GM19468 (cell line): ENCODE measurements around the gene PTPRG.

Source experiments
- ATAC-seq: cut with Tn5 transposase; IDR thresholded peaks from one replicate; pipeline ENCODE4 v1.9.1; 2021; ENCODE audit warnings: mild to moderate bottlenecking, moderate library complexity, moderate number of reproducible peaks; ENCODE audit not compliant: unreplicated experiment; ENCODE audit errors: extremely low read depth

The PTPRG gene

GRCh38 chr3:62056658-62057057, 495.3 kb downstream of the PTPRG start:
- no peak for ATAC-seq

GRCh38 chr3:62057339-62058047, 496.1 kb downstream of the PTPRG start:
- ATAC-seq = no peak

- ATAC-seq = no peak
These were observed 504.8 kb downstream of the PTPRG start for GRCh38 chr3:62065985-62066693.

- ATAC-seq = no peak
These were observed 507.0 kb downstream of the PTPRG start for GRCh38 chr3:62068337-62068736.

GRCh38 chr3:62070891-62071290, 509.5 kb downstream of the PTPRG start:
- no peak for ATAC-seq

- no peak for ATAC-seq
These were observed 511.7 kb downstream of the PTPRG start for GRCh38 chr3:62073038-62073437.

GRCh38 chr3:62084558-62084957, 523.2 kb downstream of the PTPRG start:
- no peak for ATAC-seq

GRCh38 chr3:62088472-62089104, 527.2 kb downstream of the PTPRG start:
- no peak for ATAC-seq

GRCh38 chr3:62090066-62090465, 528.7 kb downstream of the PTPRG start:
- ATAC-seq = no peak

GRCh38 chr3:62090519-62090918, 529.1 kb downstream of the PTPRG start:
- ATAC-seq = no peak

GRCh38 chr3:62093025-62093424, 531.7 kb downstream of the PTPRG start:
- no peak for ATAC-seq

- no peak for ATAC-seq
These were observed 533.1 kb downstream of the PTPRG start for GRCh38 chr3:62094461-62094860.

- ATAC-seq = no peak
These were observed 533.7 kb downstream of the PTPRG start for GRCh38 chr3:62095080-62095479.

GRCh38 chr3:62095756-62096155, 534.4 kb downstream of the PTPRG start:
- ATAC-seq = no peak

- ATAC-seq = no peak
These were observed 535.1 kb downstream of the PTPRG start for GRCh38 chr3:62096521-62096920.

GRCh38 chr3:62097121-62097520, 535.8 kb downstream of the PTPRG start:
- no peak for ATAC-seq

- no peak for ATAC-seq
These were observed 537.4 kb downstream of the PTPRG start for GRCh38 chr3:62098646-62099365.

GRCh38 chr3:62100282-62100989, 539.1 kb downstream of the PTPRG start:
- ATAC-seq = no peak

- ATAC-seq = no peak
These were observed 540.1 kb downstream of the PTPRG start for GRCh38 chr3:62101488-62101887.

GRCh38 chr3:62103531-62103930, 542.2 kb downstream of the PTPRG start:
- no peak for ATAC-seq
